HUES6 (cell line): Measurements from ENCODE around the gene NEK5.

Experiments
- H3K27ac ChIP-seq: 2 replicates; pipeline ENCODE4 v1.7.0; 2013; ENCODE audit warnings: low read depth, mild to moderate bottlenecking, low read length, inconsistent platforms
- H3K27me3 ChIP-seq: 2 replicates; pipeline ENCODE4 v1.6.1; 2013; ENCODE audit warnings: low read length; ENCODE audit not compliant: control insufficient read depth, insufficient read depth
- H3K36me3 ChIP-seq: 2 replicates; pipeline ENCODE4 v1.6.1; 2013; ENCODE audit warnings: low read length; ENCODE audit not compliant: control insufficient read depth, insufficient read depth
- H3K4me1 ChIP-seq: 2 replicates; pipeline ENCODE4 v1.6.1; 2013; ENCODE audit warnings: low read length; ENCODE audit not compliant: control insufficient read depth, insufficient read depth
- H3K4me3 ChIP-seq: 2 replicates; pipeline ENCODE4 v1.5.1; 2013; ENCODE audit warnings: low read depth, low read length
- H3K9ac ChIP-seq: one replicate; pipeline ENCODE4 v1.6.1; 2013; ENCODE audit warnings: mild to moderate bottlenecking, low read length
- H3K9me3 ChIP-seq: 2 replicates; pipeline ENCODE4 v1.6.1; 2013; ENCODE audit warnings: low read depth, low read length; ENCODE audit not compliant: control insufficient read depth, insufficient read depth

NEK5 gene

GRCh38 chr13:52137489-52137888, 8.6 kb upstream of the NEK5 start:
- no peaks in the 10 kb centered on the region for H3K27me3 ChIP-seq
- H3K27ac ChIP-seq: no peak overlapping the region
- no peak overlapping the region for H3K4me3 ChIP-seq
- H3K4me1 ChIP-seq: no peaks in the 10 kb centered on the region
- H3K9ac ChIP-seq: no peak overlapping the region
- no peaks in the 10 kb centered on the region for H3K9me3 ChIP-seq
- peaks cover 35% of the 10 kb centered on the region for H3K36me3 ChIP-seq

GRCh38 chr13:52136763-52137162, 7.9 kb upstream of the NEK5 start:
- Histone ChIP-seq H3K4me1 (no peaks in the 10 kb centered on the region), H3K9ac (no peak overlapping the region), H3K27me3 (no peaks in the 10 kb centered on the region), H3K36me3 (peaks cover 42% of the 10 kb centered on the region), H3K27ac (no peak overlapping the region), H3K9me3 (no peaks in the 10 kb centered on the region), H3K4me3 (no peak overlapping the region)

GRCh38 chr13:52130641-52131040, 1.8 kb upstream of the NEK5 start:
- H3K27me3 ChIP-seq: peaks cover 8% of the 10 kb centered on the region
- no peaks in the 10 kb centered on the region for H3K9me3 ChIP-seq
- H3K9ac ChIP-seq: no peak overlapping the region
- H3K27ac ChIP-seq: no peak overlapping the region
- H3K4me1 ChIP-seq: no peaks in the 10 kb centered on the region; the same call in 1 of the 2 replicates
- peaks cover 37% of the 10 kb centered on the region for H3K36me3 ChIP-seq
- no peak overlapping the region for H3K4me3 ChIP-seq

GRCh38 chr13:52127783-52128702, 830 bp downstream of the NEK5 start:
- H3K4me3 ChIP-seq: peak overlapping the region; percentile 80
- no peak overlapping the region for H3K27ac ChIP-seq
- H3K9ac ChIP-seq: peak overlapping the region; percentile 10
- no peaks in the 10 kb centered on the region for H3K9me3 ChIP-seq
- H3K36me3 ChIP-seq: peaks cover 24% of the 10 kb centered on the region
- H3K27me3 ChIP-seq: peaks cover 8% of the 10 kb centered on the region
- H3K4me1 ChIP-seq: no peaks in the 10 kb centered on the region; the same call in 1 of the 2 replicates

GRCh38 chr13:52127378-52127777, 1.5 kb downstream of the NEK5 start:
- H3K9ac ChIP-seq: no peak overlapping the region
- no peak overlapping the region for H3K27ac ChIP-seq
- H3K4me3 ChIP-seq: no peak overlapping the region
- H3K36me3 ChIP-seq: peaks cover 17% of the 10 kb centered on the region
- peaks cover 8% of the 10 kb centered on the region for H3K27me3 ChIP-seq
- H3K9me3 ChIP-seq: no peaks in the 10 kb centered on the region
- H3K4me1 ChIP-seq: no peaks in the 10 kb centered on the region; the same call in 1 of the 2 replicates

- Histone ChIP-seq H3K27ac (no peak overlapping the region), H3K27me3 (peaks cover 8% of the 10 kb centered on the region), H3K9me3 (no peaks in the 10 kb centered on the region), H3K36me3 (no peaks in the 10 kb centered on the region), H3K9ac (no peak overlapping the region), H3K4me3 (no peak overlapping the region), H3K4me1 (no peaks in the 10 kb centered on the region; the same call in 1 of the 2 replicates)
Observed at GRCh38 chr13:52125547-52125946, 3.3 kb downstream of the NEK5 start.

- Histone ChIP-seq H3K4me3 (no peak overlapping the region), H3K4me1 (no peaks in the 10 kb centered on the region), H3K36me3 (no peaks in the 10 kb centered on the region), H3K9ac (no peak overlapping the region), H3K27me3 (no peaks in the 10 kb centered on the region), H3K27ac (no peak overlapping the region), H3K9me3 (no peaks in the 10 kb centered on the region)
Observed at GRCh38 chr13:52118595-52118994, 10.3 kb downstream of the NEK5 start.

GRCh38 chr13:52118095-52118494, 10.8 kb downstream of the NEK5 start:
- no peak overlapping the region for H3K27ac ChIP-seq
- no peaks in the 10 kb centered on the region for H3K9me3 ChIP-seq
- no peak overlapping the region for H3K4me3 ChIP-seq

GRCh38 chr13:52112591-52112990, 16.3 kb downstream of the NEK5 start:
- Histone ChIP-seq H3K9me3 (peaks cover 5% of the 10 kb centered on the region; the same call in 1 of the 2 replicates), H3K4me1 (no peaks in the 10 kb centered on the region), H3K27me3 (no peaks in the 10 kb centered on the region), H3K36me3 (no peaks in the 10 kb centered on the region), H3K4me3 (no peak overlapping the region), H3K27ac (no peak overlapping the region), H3K9ac (no peak overlapping the region)

More at GRCh38 chr13:52118095-52118494, 10.8 kb downstream of the NEK5 start:
- no peak overlapping the region for H3K9ac ChIP-seq
- no peaks in the 10 kb centered on the region for H3K36me3 ChIP-seq
- no peaks in the 10 kb centered on the region for H3K27me3 ChIP-seq
- no peaks in the 10 kb centered on the region for H3K4me1 ChIP-seq

GRCh38 chr13:52109116-52109670, 19.7 kb downstream of the NEK5 start:
- Histone ChIP-seq H3K27ac (no peak overlapping the region), H3K36me3 (no peaks in the 10 kb centered on the region)

GRCh38 chr13:52105841-52106240, 23.0 kb downstream of the NEK5 start:
- H3K36me3 ChIP-seq: no peaks in the 10 kb centered on the region
- H3K27ac ChIP-seq: no peak overlapping the region
- H3K27me3 ChIP-seq: no peaks in the 10 kb centered on the region
- H3K4me1 ChIP-seq: no peaks in the 10 kb centered on the region
- H3K4me3 ChIP-seq: no peak overlapping the region
- peaks cover 5% of the 10 kb centered on the region; the same call in 1 of the 2 replicates for H3K9me3 ChIP-seq
- no peak overlapping the region for H3K9ac ChIP-seq

More at GRCh38 chr13:52109116-52109670, 19.7 kb downstream of the NEK5 start:
- Histone ChIP-seq H3K4me1 (no peaks in the 10 kb centered on the region), H3K4me3 (no peak overlapping the region), H3K9ac (no peak overlapping the region), H3K9me3 (peaks cover 5% of the 10 kb centered on the region; the same call in 1 of the 2 replicates), H3K27me3 (no peaks in the 10 kb centered on the region)
